ENCODE data around the gene PXDN.

- TF ChIP-seq, protein P1, sequence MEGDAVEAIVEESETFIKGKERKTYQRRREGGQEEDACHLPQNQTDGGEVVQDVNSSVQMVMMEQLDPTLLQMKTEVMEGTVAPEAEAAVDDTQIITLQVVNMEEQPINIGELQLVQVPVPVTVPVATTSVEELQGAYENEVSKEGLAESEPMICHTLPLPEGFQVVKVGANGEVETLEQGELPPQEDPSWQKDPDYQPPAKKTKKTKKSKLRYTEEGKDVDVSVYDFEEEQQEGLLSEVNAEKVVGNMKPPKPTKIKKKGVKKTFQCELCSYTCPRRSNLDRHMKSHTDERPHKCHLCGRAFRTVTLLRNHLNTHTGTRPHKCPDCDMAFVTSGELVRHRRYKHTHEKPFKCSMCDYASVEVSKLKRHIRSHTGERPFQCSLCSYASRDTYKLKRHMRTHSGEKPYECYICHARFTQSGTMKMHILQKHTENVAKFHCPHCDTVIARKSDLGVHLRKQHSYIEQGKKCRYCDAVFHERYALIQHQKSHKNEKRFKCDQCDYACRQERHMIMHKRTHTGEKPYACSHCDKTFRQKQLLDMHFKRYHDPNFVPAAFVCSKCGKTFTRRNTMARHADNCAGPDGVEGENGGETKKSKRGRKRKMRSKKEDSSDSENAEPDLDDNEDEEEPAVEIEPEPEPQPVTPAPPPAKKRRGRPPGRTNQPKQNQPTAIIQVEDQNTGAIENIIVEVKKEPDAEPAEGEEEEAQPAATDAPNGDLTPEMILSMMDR (IDR thresholded peaks at IDR 0.05): no peak
- TF ChIP-seq POLR2A (IDR thresholded peaks at IDR 0.05): no peak
Observed at GRCh38 chr2:1757567-1757966, 13.3 kb upstream of the PXDN start.
